GM21576 (cell line): ENCODE results near the gene GAL3ST1.
"Not testable (repeated sequence)": the region's sequence is repeated elsewhere in the genome, so short reads cannot be mapped to it uniquely, and the experiment has no call there.

ENCODE experiments used
- ATAC-seq: cut with Tn5 transposase; IDR thresholded peaks from one replicate; pipeline ENCODE4 v1.9.1; 2021; ENCODE audit warnings: mild to moderate bottlenecking, moderate library complexity; ENCODE audit not compliant: unreplicated experiment

GAL3ST1 gene, protein sequence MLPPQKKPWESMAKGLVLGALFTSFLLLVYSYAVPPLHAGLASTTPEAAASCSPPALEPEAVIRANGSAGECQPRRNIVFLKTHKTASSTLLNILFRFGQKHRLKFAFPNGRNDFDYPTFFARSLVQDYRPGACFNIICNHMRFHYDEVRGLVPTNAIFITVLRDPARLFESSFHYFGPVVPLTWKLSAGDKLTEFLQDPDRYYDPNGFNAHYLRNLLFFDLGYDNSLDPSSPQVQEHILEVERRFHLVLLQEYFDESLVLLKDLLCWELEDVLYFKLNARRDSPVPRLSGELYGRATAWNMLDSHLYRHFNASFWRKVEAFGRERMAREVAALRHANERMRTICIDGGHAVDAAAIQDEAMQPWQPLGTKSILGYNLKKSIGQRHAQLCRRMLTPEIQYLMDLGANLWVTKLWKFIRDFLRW

DNA sequence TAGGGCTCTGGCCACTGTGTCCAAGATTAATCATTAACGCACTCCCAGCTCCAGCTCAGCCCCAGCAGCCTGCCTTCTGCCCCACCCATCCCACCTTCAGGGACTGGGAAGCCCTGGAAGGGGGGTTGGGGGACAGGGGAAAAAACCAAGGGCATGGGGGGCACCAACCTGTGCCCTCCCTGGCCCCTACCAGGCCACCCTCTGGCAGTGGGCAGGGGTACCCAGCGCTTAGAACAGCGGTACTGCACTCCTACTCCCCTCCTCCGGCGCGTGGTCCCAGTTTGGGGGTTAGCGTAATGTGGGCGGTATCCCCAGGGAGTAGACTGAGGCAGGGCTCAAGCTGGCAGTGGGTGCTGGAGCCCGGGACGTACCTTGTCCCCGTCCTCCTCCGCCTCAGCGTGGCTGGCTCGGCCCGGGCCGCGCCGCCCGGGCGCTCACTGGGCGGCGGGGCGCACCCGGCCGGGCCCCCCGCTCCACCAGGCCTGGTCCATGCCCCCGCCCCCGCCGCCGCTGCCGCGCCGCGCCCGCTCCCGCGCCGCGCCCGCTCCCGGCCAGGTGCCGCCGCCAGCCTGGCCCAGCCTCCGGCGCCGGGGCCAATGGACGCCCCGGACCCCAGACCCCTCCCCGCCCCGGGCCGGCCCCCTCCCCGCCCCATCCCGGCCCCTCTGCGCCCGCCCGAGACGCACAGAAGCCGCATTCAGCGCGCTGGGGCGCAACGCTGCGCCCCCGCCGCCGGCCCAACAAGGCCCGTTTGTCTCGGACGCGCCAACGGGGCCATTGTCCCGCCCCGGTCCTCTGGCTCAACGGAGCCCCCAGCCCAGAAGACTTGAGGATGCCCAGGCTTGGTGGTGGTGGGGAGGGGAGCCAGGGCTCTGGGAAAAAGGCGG, at the start of gene GAL3ST1:
GAL3ST1 (minus strand) TSS at position 571 of the 887 bp plus-strand sequence. CDS start 17,273 bp downstream, outside the sequence.
- no peak for ATAC-seq

DNA sequence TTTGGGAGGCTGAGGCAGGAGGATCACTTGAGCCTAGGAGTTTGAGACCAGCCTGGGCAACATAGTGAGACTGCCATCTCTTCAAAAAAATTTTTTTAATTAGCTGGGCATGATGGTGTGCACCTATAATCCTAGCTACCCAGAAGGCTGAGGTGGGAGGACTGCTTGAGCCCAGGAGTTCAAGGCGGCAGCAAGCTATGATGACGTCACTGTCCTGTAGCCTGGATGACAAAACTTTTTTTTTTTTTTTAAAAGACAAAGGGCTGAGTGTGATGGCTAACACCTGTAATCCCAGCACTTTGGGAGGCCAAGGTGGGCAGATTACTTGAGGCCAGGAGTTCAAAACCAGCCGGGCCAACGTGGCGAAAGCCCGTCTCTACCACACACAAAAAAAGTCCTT, 45.4 kb upstream of the GAL3ST1 start:
- ATAC-seq, result not testable (repeated sequence)

DNA sequence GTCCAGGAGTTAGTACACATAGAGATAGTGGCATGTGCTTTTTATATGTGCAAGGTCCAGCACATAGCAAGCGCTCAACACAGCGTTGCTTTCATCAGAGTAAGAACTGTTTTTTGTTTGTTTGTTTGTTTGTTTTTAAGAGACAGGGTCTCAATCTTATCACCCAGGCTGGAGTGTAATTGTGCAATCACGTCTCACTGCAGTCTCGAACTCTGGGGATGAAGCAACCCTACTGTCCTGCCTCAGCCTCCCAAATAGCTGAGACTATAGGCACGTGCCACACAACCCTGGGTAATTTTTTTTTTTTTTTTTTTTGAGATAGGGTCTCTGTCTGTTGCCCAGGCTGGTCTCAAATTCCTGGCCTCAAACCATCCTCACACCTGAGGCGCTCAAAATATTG, 43.4 kb upstream of the GAL3ST1 start:
- no peak for ATAC-seq

DNA sequence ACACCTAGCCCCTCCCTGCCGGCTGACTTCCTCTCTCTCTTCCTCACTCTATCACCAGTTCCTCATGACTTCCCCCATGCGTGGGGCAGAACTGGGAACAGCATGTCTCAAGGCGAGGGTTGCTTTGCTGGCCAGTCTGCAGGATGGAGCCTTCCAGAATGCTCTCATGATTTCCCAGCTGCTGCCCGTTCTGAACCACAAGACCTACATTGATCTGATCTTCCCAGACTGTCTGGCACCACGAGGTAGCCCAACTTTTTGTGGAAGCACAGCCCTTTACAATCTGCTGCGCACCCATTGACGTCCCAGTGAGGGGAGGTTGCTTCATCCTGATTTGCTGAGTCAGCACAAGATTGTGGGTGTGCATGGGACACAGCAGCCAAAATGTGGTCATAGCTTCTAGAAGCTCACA, 41.1 kb upstream of the GAL3ST1 start:
- ATAC-seq, result no peak

DNA sequence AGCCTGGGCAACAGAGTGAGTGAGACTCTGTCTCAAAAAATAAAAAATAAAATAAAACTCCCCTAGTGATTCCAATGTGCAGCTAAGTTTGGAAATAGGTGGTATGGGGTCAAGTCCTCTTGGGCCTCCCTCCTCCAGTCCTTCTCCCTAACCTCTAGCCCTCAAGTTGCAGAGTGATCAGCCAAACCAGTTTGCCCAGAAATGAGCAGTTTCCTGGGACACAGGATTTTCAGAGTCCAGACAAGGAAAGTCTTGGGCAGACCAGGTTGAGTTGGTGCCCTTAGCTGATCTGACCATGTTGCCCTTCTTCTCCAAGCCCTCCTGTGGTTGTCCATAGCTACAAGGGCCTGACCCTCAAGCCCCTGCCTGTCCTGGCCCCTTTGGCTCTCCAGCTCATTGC, 40.4 kb upstream of the GAL3ST1 start:
- no peak for ATAC-seq

DNA sequence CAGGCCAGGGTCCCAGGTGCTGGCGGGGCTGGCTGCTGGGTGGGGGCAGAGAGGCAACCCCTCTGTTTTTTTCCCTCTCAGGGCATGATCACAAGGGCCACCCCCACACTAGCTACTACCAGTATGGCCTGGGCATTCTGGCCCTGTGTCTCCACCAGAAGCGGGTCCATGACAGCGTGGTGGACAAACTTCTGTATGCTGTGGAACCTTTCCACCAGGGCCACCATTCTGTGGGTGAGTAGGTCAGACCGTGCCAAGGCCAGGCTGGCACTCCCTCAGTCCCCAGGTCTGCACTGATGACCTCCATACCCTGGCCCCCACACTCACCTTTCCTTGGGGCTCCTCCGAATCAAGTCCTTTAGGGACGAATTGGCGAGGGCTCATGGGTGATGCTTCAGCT, 39.8 kb upstream of the GAL3ST1 start:
- no peak for ATAC-seq

DNA sequence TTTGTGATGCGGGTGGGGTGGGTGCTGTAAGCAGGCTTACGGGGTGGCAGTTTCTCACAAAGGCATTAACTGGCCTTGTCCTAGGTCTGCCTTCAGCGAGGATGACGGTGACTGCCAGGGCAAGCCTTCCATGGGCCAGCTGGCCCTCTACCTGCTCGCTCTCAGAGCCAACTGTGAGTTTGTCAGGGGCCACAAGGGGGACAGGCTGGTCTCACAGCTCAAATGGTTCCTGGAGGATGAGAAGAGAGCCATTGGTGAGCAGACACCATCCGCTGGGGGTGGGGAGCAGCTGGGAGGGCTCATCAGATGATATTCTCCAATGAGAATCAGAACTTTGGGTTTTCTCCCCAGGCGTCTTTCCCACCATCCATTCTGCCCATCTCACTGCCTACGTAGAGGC, 38.3 kb upstream of the GAL3ST1 start:
- ATAC-seq, result no peak

DNA sequence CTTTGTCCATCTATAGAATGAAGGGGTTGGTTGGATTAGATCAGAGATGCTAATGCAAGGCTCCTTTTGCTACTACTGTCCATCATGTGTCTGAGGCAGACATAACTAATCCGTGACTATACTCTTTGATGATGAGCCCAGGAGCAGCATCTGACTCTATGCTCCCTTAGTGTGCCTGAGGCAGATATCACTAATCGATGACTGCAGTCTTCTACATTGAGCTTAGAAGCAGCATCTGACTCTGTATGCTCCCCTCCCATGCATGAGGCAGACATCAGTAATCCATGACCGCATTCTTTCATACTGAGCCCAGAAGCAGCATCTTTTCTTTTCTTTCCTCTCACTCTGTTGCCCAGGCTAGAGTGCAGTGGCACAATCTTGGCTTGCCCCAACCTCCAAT, 36.7 kb upstream of the GAL3ST1 start:
- no peak for ATAC-seq

DNA sequence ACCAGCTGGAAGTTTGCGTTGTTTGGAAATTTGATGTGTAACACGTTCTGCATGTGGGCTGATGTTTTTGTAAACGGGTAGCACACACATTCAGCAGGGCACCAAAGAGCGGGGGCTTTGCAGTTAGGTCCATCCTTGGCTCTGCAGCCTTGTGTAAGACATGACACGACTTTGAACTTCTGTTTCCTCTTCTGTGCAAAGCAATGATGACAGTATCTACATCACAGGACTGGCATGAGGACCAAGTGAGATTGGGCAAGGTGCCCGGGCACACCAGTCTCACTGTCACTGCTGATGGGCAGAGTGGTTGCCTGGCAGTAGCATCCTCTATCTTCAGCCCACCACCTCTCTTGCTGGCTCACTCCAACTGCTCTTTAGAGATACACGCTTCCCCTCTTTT, 35.8 kb upstream of the GAL3ST1 start:
- ATAC-seq, result no peak

DNA sequence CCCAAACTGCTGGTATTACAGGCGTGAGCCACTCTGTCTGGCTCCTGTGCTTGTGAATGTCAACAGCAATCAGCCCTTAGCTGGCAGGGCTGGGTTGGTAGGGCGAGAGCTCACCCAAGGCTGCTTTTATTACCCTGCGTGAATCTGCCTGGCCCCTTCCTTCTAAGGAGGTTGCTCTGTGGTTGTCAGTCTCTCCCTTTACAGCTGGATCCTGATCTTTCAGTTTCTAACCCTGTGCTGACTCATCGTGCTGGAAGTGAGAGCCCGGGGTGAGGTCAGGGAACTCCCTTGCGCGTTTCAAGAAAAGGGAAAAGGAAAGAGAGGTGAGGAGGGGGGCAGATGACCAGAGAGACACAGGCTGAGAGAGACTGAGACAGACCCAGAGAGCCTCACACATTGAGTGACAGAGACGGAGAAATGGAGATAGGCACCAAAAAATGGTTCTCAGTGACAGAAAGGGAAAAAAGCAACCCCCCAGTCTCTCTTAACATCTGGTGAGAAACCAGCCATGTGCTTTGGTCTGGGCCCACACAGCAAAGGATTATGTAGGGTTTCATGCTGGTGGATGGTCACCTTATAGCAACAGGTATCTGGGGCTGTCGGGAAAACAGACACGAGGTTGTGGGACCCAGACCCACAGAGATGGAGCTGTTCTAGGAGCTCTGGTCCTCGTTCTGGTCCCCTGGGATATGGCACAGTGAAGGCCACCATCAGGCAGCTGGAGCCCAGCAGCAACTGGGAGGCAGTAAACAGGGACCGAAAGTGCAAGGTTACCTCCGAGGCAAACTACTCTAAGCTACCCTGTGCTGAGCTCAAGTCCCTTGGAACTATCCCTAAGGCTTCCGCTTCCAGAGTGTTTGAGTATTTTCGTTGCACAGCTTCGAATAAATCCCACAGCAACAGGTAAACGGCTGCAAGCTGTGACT, 35.1 kb upstream of the GAL3ST1 start:
- no peak for ATAC-seq

DNA sequence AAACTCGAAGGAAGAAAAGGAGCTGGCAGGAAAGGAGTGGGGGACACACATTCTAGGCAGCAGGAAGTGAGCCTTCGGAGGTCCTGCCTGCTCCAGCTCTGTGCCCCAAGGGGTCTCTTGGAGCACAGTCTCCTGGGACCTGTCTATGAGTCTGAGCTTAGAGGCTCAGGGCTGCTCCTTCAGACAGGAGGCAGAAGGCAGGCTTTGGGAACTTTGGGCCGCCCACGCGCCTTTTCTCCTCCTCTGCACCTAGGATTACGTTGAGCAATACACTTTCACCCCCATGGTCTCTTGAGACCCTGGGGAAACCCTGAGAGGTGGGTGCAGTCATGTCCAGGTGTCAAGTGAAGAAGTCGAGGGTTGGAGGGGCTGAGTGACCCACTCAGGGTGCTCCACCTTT, 33.5 kb upstream of the GAL3ST1 start:
- no peak for ATAC-seq

DNA sequence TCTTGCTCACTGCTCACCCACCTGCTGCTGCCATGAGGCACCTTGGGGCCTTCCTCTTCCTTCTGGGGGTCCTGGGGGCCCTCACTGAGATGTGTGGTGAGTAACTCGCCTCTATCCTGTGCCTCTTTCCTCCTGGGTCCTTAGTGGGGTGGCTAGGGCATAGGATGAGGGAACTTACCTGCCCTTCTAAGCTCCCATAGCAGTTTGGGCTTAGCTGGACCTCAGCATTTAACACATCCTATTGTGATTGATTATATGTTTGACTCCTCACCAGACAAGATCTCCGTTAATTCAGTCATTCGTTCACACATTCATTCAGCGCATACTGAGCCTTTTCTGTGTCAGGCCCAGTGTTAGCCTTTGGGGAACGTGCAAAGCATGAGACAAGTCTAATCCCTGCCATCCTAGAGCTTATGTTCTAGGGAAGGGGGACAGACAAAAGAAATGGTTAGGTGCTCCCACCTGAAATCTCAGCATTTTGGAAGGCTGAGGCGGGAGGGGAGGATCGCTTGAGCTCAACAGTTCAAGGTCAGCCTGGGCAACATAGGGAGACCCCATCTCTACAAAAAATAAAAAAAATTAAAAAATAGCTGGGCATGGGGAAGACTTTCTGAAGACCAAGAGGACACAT, 33.0 kb upstream of the GAL3ST1 start:
- no peak for ATAC-seq

DNA sequence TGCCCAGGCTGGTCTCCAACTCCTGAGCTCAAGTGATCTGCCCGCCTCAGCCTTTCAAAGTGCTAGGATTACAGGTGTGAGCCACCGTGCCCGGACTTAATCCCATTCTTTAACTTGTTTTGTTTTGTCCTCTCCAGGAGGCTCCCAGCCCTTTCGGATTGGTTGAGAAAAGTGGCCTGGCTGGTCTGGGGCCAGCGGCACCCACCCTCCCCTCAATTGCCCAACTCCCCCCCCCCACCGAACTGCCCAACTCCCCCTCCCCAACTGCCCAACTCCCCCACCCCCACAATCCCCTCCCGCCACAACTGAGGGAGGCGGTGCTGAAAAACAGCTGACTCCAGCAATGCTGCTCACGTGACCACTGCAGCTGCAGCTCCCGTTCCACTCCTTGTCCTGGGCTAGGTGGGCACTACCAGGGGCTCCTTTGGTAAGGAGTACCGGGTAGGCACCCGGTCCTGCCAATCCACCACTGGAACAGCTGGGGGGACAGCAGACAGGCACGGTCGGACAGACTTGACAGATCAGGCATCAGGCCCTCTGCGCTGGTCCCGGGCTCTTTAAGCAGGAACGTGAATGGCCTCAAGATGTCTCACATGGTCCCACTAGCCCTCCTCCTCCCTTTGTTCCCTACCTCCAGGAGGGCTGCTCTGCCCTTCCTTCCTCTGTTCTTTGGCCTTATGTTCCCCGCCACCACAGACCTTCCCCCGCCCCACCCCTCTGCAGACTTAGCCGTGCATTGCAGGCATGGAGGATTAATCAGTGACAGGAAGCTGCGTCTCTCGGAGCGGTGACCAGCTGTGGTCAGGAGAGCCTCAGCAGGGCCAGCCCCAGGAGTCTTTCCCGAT, 32.2 kb upstream of the GAL3ST1 start, which contains the start of gene TCN2:
TCN2 (plus strand) TSS at position 720 of the 845 bp plus-strand sequence. CDS start 158 bp downstream, outside the sequence.
- no peak for ATAC-seq

DNA sequence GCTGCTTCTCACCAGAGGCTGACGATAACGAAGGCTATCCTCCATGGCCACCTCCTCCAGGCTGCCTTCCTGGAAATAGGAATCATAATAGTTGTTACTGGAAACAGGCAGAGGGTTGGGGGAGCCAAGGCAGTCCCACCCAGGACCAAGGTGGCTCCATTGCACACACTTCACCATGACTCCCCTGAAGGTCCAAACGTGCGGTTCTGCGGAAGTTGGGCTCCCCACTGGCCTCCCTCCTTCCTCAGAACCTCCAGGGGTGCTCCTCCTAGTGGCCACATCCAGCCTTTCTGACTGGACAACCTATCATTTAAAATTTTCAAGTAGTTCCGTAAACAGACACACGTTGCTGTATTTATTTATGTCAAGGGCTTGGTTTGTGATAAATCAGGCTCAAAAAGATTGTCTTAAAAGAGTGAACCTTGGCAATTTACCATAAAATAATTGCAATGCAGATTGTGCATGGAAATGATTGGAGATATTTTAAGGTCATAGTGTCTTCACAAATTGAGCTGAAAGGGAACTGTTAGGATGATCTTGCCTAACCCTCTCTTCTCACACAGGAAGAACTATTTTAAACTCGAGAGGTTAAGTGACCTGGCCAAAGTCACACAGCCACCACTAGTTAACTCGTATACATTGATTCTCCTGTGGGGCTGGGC, 31.1 kb upstream of the GAL3ST1 start:
- no peak for ATAC-seq

DNA sequence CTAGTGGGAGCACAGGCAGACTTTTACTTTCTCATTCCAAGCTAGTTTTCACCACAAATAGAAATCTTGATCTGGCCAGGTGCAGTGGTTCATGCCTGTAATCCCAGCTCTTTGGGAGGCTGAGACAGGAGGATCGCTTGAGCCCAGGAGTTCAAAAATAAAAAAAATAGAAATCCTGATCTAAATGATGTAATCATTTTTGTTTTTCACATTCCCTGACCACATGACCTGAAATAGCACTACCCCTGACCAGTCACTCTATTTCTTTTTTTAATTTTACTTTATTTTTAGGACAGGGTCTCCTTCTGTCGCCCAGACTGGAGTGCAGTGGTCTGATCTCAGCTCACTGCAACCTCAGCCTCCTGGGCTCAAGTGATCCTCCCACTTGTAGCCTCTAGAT, 30.3 kb upstream of the GAL3ST1 start:
- no peak for ATAC-seq

DNA sequence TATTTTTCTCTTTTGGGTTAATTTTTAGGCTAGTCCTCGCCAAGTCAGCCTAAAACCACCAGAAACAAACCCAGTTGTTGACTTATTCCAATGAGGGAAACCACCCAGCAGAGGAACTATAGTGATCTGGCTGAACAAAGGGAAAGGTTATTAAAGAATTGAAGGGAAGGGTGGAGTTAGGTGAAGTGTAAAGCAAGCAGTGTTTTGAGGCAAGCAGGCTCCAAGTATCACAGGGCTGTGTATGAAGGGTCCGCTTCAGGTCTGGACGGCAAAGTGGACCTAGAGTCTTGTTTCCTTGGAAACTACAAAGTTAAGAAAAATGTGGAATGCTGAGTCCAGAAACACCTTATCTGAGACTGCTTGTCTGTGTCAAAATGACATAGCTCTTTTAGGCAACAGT, 29.3 kb upstream of the GAL3ST1 start:
- ATAC-seq, result no peak

DNA sequence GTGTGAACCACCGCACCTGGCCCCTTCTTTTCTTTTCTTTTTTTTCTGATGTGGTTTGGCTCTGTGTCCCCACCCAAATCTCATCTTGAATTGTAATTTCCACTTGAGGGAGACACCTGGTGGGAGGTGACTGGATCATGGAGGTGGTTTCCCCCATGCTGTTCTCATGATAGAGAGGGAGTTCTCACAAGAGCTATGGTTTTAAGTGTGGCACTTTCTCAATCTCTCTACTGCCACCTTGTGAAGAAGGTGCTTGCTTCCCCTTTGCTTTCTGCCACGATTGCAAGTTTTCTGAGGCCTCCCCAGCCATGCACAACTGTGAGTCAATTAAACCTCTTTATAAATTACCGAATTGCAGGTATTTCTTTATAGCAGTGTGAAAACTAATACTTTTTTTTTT, 27.6 kb upstream of the GAL3ST1 start:
- ATAC-seq, result no peak

DNA sequence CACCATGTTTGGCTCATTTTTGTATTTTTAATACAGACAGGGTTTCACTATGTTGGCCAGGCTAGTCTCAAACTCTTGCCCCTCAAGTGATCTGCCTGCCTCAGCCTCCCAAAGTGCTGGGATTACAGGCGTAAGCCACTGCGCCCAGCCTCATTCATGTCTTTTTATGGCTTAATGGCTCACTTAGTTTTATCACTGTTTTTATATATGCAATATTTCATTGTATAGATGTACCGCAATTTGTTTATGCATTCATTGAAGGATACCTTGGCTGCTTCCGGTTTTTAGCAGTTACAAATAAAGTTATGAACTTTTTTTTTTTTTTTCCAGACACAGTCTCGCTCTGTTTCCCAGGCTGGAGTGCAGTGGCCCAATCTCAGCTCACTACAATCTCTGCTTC, 27.0 kb upstream of the GAL3ST1 start:
- no peak for ATAC-seq

DNA sequence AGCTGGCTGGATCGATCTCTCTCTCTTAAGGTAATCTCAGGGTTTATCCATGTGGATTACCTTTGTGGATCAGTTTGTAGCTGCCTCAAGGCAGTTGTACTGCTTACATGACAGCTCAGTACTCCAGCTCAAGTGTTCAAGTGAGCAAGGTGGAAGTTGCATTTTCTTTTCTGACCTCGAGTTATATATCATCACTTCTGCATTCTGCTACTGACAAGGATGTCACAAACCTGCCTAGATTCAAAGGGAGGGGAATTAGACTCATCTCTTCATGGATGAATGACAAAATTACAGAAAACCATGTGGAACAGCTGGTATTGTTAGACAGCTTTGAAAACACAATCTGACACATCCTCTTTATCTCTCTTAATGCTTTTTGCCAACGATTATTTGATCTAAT, 26.5 kb upstream of the GAL3ST1 start:
- no peak for ATAC-seq
